ENCODE data around the gene GOLGA2. TPM values are rescaled to one million over a fixed set of nuclear protein-coding genes. Genes with fewer than 3 reads are reported as not detected.

The GOLGA2 gene
- total RNA-seq, 2 experiments from 2014 or later = 44.3 to 48.3 TPM

- Mint-ChIP-seq H3K27ac (no peak overlapping the region), H3K27me3 (no peaks in the 10 kb centered on the region), H3K9me3 (no peaks in the 10 kb centered on the region), H3K36me3 (ENCODE audit: low read depth) (peaks cover 55% of the 10 kb centered on the region), H3K4me1 (ENCODE audit: low read depth) (no peaks in the 10 kb centered on the region), H3K4me3 (no peak overlapping the region)
- Histone ChIP-seq H3K36me3 (ENCODE audit: insufficient read depth, low read length) (peaks cover 63% of the 10 kb centered on the region), H3K9me3 (ENCODE audit: control insufficient read depth in 1 of 2, insufficient read depth in 1 of 2, low read length in 2 of 2) (peaks cover 0 to under 1% of the 10 kb centered on the region in 2 experiments), H3K27ac (ENCODE audit: low read depth in 1 of 2, low read length in 2 of 2) (no peak overlapping the region), H3K4me1 (ENCODE audit: insufficient read depth, low read length) (no peaks in the 10 kb centered on the region), H3K4me3 (ENCODE audit: low read length) (no peak overlapping the region), H3K27me3 (ENCODE audit: control insufficient read depth in 1 of 2, insufficient read depth in 2 of 2, low read length in 2 of 2) (no peaks in the 10 kb centered on the region)
- POLR2A ChIA-PET = no interaction called here
- no peak for ATAC-seq (ENCODE audit: poor library complexity)
- CTCF ChIA-PET = no interaction called here
- intact Hi-C loops (cut with DNase I, micrococcal nuclease) = loop anchor here in 1 of 2 experiments (5.0 kb wide), 1 partner anchor 33 kb away; no protein-coding TSS in a partner anchor
- DNase-seq = no peak
- TF ChIP-seq CTCF (IDR thresholded peaks at IDR 0.05) = no peak
Observed at GRCh38 chr9:128314697-128315096, 38.9 kb upstream of the GOLGA2 start.

DNA sequence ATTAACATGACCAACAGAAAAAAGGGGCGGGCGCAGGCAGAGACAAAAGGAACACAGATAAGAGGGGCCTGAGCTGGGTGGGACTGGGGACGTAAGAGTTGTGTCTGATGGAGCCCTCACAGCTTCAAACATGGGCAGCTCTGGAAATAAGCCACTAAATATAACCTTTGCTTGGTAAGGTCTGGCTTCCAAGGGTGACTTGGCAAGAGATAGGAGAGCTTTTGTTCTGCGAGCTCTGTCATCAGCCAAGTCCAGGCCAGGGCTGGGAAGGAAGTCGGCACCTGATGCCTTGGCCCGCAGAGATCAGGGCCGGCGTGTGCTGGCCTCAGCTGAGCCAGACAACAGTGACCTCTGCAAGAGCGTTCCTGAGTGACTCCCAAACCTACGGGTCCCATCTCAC, 34.7 kb upstream of the GOLGA2 start:
- no peak for ATAC-seq (ENCODE audit: poor library complexity)
- ChIA-PET POLR2A (no interaction called here), CTCF (no interaction called here)
- no peak for DNase-seq
- peaks cover 0 to 4% of the 10 kb centered on the region in 2 experiments for H3K9me3 ChIP-seq (ENCODE audit: control insufficient read depth in 1 of 2, insufficient read depth in 1 of 2, low read length in 2 of 2)
- H3K4me1 ChIP-seq (ENCODE audit: insufficient read depth, low read length) = no peaks in the 10 kb centered on the region
- Mint-ChIP-seq H3K4me1 (ENCODE audit: low read depth) (no peaks in the 10 kb centered on the region), H3K36me3 (ENCODE audit: low read depth) (peaks cover 46% of the 10 kb centered on the region), H3K27ac (no peak overlapping the region), H3K27me3 (no peaks in the 10 kb centered on the region), H3K4me3 (no peak overlapping the region), H3K9me3 (no peaks in the 10 kb centered on the region)
- TF ChIP-seq CTCF (IDR thresholded peaks at IDR 0.05) = no peak
- intact Hi-C loops (cut with DNase I, micrococcal nuclease) = loop anchor here in 1 of 2 experiments (5.0 kb wide), 1 partner anchor 37 kb away; no protein-coding TSS in a partner anchor
- H3K27ac ChIP-seq (ENCODE audit: low read depth in 1 of 2, low read length in 2 of 2) = no peak overlapping the region
- H3K4me3 ChIP-seq (ENCODE audit: low read length) = no peak overlapping the region
- H3K27me3 ChIP-seq (ENCODE audit: control insufficient read depth in 1 of 2, insufficient read depth in 2 of 2, low read length in 2 of 2) = no peaks in the 10 kb centered on the region
- peaks cover 47% of the 10 kb centered on the region for H3K36me3 ChIP-seq (ENCODE audit: insufficient read depth, low read length)

- POLR2A ChIA-PET = interaction anchor here (0.5 kb wide), 1 partner anchor 407 kb away, joined by 4 read pairs; no protein-coding TSS in a partner anchor
- Histone ChIP-seq H3K27me3 (ENCODE audit: control insufficient read depth in 1 of 2, insufficient read depth in 2 of 2, low read length in 2 of 2) (no peaks in the 10 kb centered on the region), H3K27ac (ENCODE audit: low read depth in 1 of 2, low read length in 2 of 2) (no peak overlapping the region), H3K4me3 (ENCODE audit: low read length) (no peak overlapping the region), H3K36me3 (ENCODE audit: insufficient read depth, low read length) (peaks cover 38% of the 10 kb centered on the region), H3K4me1 (ENCODE audit: insufficient read depth, low read length) (no peaks in the 10 kb centered on the region), H3K9me3 (ENCODE audit: control insufficient read depth in 1 of 2, insufficient read depth in 1 of 2, low read length in 2 of 2) (peaks cover 0 to 4% of the 10 kb centered on the region in 2 experiments)
- Mint-ChIP-seq H3K36me3 (ENCODE audit: low read depth) (peaks cover 43% of the 10 kb centered on the region), H3K9me3 (no peaks in the 10 kb centered on the region), H3K4me1 (ENCODE audit: low read depth) (no peaks in the 10 kb centered on the region), H3K4me3 (no peak overlapping the region), H3K27me3 (no peaks in the 10 kb centered on the region), H3K27ac (no peak overlapping the region)
- TF ChIP-seq CTCF (IDR thresholded peaks at IDR 0.05) = no peak
- ATAC-seq (ENCODE audit: poor library complexity) (no peak), DNase-seq (no peak)
- intact Hi-C loops (cut with DNase I, micrococcal nuclease) = no loop called here
- CTCF ChIA-PET = no interaction called here
Observed at GRCh38 chr9:128309551-128309950, 33.7 kb upstream of the GOLGA2 start.

All from CD4-positive, alpha-beta T cell (primary cell).